Embryonic facial prominence (tissue), 1 donor: ENCODE measurements around the gene FAM184A.
"Not testable (repeated sequence)": the region's sequence is repeated elsewhere in the genome, so short reads cannot be mapped to it uniquely, and the experiment has no call there.

ENCODE experiments used
- DNase-seq: peaks from one replicate; pipeline ENCODE4 v3.0.0-alpha.2; 2016; ENCODE audit errors: extremely low spot score

FAM184A gene

DNA sequence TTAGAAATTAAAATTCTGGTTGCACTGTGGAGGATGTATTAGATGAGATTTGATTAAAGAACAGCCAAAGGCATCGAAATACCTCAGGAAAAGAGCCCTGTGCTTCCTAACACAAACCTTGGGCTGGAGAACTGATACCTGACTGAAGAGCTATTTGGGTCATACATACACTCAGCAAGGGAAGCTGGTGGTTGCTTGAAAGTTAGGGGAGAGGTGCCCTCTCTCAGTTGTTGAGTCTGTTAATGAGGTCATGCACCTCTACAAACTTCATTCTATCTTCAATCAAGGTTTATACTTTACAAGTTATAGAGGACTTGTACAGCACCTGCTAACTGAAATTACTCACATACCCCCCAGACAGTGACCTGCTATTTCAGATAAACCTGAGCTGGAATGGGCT, 25.5 kb downstream of the FAM184A start:
- no peak for DNase-seq

- no peak for DNase-seq
Measured at GRCh38 chr6:119052292-119052889, 26.1 kb downstream of the FAM184A start.

GRCh38 chr6:119044255-119044654, 34.2 kb downstream of the FAM184A start:
- no peak for DNase-seq

DNA sequence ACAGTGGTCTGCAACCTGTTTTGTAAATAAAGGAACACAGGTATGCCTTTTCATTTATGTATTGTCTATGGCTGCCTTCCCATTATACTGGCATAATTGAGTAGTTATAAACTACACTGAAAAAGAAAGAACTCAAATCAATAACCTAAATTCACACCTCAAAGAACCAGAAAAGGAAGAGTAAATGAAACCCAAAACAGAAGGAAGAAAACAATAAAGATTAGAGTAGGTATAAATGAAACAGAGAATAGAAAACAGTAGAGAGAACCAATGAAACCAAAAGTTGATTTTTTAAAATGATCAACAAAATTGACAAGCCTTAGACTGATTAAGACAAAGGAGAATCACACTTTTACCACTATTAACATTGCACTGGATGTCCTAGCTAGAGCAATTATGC, 34.7 kb downstream of the FAM184A start:
- no peak for DNase-seq

GRCh38 chr6:119043265-119043664, 35.2 kb downstream of the FAM184A start:
- DNase-seq = no peak

- DNase-seq = no peak
Measured at GRCh38 chr6:119040636-119041035, 37.8 kb downstream of the FAM184A start.

DNA sequence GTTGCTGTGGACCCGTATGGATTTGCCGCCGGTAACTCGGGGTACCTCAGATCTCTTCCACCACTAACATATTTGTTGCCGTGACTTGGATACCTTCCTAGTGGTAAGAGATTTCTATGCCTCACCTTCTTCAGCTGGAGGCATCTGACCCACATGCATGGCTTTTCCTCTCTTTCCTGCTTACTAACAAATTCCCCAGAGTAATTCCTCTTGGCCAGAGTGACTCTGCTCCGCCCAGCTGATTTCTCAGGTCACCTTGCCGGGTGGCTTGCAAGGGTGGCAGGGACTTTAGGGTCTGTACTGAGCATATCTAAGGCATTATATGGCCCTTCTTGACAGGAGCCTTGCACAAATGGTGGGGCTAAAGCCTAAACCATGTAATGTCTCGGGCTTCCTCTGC, 38.2 kb downstream of the FAM184A start:
- no peak for DNase-seq

GRCh38 chr6:119037941-119038623, 40.4 kb downstream of the FAM184A start:
- DNase-seq = no peak

DNA sequence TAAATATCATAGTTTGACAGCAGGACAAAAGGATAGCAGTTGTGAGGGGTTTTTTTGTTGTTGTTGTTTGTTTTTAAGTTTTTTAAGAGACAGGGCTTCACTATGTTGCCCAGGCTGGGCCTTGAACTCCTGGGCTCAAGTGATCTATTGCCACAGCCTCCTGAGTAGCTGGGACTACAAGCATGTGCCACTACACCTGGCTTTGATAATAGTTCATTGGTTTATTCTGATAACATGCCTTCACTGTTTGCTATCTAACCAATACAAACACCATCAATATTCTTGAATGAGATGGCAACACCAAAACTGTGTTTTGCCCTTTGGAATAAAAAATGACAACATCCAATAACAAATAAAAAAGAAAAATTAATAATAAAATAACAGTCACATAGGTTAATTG, 41.2 kb downstream of the FAM184A start:
- no peak for DNase-seq

DNA sequence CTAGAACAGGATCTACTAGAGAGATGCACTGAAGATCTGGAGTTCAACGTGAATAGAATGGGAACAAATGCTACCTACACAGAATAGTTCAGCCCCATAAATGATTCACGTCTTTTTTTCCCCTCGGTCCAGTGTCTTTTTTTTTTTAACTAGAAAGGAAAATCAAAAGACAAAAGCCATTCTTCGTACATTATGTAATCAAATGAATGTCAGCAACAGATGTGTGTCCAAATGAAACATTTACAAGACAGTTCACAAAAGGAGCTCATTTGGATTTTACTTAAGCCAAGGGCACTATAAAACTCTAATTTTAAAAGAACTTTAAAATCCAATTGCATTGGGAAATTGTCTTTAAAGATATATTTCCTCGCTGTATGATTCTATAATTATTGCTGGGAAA, 42.4 kb downstream of the FAM184A start:
- DNase-seq = no peak

- no peak for DNase-seq
Measured at GRCh38 chr6:119035459-119035858, 43.0 kb downstream of the FAM184A start.

DNA sequence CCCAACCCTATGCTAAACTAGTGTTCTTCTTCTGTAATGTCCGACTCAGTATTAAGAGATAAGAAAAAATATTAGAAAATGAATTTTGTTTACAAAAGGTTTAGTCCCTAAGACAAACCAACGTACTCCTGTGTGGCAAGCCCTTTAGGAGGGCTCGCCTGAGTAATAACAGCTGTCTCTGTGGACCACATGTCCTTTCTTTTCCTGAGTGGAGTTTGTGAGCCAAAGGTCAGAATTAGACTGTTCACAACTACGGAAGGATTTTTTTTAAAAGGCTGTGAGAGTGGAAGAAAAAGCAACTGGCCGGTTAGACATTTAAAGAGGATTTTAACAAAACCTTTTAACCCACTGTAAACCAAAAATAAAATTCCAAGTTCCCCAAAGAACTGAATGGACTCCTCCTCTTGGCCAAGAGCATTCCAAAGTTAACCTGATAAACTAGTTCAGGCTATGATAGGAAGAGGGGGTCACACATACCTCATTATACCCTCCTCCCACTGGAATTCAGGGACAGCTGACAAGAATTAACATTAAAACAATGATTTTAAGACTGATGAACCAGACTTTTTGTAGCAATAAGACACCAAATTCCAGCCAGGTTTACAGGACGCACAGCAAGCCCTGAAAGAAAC, 43.5 kb downstream of the FAM184A start:
- no peak for DNase-seq

DNA sequence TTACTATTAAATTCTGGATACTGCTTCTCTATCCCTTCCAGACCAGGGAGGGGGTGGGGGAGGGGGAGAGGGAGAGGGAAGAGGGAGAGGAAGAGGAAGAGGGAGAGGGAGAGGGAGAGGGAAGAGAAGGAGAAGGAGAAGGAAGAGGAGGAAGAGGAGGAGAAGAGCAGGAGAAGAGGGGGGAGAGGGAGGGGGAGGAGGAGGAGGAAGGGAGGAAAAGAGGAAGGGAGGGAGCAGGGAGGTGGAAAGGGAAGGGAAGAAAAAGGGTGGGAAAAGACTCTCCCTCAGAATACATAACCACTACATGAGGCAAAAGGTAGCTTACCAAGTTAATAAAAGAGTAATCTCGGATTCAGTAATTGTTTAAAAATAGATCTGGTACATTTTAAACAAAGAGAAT, 46.0 kb downstream of the FAM184A start:
- DNase-seq = no peak

DNA sequence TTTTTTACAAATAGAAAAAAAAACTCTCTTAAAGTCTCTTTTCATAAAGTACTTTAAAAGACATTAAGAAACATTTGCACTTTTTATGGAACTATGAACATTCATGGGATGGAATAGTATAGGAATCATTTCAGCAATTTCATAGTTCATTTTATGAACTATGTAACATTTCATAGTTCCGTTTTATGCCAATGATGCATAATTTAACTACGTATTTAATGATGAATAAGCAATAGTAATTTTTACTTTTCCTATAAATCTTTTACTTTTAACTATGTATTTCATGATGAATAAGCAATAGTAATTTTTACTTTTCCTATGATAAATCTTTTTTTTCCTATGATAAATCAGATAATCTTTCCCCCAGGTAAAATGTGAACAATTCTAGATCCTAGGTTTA, 47.7 kb downstream of the FAM184A start:
- no peak for DNase-seq

GRCh38 chr6:119028091-119028490, 50.4 kb downstream of the FAM184A start:
- no peak for DNase-seq

DNA sequence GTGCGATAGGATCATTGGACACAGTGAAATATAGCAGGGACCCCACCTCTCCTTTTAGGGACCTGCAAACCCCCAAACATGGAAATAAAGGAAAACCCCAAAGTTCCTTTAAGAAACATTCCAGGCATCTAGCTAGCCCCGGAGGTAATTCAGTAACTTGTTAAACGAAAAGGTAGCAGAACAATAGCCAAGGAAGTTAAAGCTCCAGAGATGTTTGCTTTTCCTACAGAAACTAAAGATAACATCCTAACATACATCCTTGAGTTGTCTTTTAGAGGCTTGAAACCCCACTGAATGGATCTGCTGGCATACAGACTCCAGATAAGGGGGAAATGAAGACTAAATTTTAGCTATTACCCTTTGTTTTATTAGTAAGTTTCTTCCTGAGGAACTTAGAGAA, 51.0 kb downstream of the FAM184A start:
- no peak for DNase-seq

DNA sequence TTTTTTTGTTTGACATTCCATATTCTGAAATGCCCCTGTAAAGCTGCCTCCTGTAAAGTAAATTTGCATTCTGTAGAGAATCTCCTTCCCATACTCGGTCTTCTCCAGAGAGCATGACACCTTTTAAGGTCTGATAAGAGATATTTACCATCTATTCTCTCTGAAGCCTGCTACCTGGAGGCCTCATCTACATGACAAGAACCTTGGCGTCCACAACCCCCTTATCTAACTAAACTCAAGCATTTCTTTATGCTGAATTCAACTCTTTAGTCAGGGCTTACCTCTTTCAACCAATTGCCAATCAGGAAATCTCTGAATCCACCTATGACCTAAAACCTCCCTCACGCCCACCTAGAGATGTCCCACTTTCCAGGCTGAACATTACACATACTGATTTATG, 51.6 kb downstream of the FAM184A start:
- DNase-seq = no peak

GRCh38 chr6:119025793-119026192, 52.7 kb downstream of the FAM184A start:
- DNase-seq = no peak

DNA sequence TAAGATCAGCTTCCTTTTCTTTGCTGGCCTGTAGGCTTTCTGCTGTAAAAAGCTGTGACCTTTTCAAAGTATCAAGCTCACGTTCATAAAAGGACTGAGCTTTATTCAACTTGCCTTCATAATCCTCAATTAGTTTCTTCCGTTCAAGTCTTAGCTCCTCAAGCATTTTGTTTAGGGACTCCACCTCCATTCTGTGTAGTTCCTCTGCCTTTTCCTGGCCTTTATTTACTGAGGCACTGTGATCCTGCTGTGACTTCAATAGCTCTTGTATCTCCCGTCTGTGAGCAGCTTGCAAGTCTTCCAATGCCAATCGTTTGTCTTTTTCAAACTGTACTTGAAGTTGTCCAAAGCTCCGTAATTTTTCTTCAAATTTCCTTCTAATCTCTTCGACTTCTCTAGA, 54.4 kb downstream of the FAM184A start:
- no peak for DNase-seq

- DNase-seq = no peak
Measured at GRCh38 chr6:119022796-119023195, 55.7 kb downstream of the FAM184A start.

DNA sequence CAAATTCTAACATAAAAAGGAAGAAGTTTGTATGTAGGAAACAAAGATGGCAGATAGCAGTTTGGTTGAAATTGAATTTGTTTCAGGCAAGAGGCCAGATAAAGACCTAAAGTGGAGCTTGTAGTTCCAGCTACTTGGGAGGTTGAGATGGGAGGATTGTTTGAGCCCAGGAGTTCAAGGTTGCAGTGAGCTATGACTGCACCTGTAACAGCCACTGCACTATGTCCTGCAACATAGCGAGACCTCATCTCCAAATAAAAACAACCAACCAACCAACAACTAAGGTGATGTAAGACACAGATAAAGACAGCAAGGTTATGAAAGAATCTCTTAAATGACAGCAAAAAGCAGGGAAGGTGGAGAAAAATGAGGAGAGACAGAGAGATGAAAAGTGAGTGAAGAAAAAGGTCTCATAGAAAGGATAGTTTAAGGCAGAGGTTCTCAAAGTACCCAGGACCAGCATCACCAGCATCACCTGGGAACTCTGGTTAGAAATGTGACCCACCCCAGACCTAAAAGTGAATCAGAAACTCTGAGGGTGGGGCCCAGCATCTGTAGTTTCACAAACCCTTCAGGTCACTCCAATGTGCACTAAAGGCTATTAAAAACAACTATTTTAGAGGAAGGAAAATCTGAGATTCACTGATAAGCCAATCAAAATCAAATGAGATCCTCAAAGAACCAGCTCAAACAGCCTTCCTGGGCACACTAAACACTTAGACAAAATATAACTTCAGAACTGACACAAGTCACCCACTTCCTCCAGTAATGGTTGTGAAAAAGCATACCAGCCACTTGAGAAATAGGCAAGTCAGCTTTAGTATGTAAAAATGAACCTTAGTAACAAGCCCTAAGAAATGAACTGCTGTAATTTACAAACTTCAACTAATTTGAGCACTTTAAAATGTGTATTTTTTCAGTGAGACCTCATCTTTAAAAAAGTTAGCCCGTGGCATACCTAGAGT, 57.6 kb downstream of the FAM184A start:
- DNase-seq = no peak

GRCh38 chr6:119015165-119015564, 63.3 kb downstream of the FAM184A start:
- DNase-seq = not testable (repeated sequence)
